HCT116 (cell line): ENCODE results near the gene MSI2. TPM values are rescaled to one million over a fixed set of nuclear protein-coding genes. Genes with fewer than 3 reads are reported as not detected.

Experiments
- ATAC-seq: fragments of 200-7000 bp; cut with Tn5 transposase; 2 replicates; pipeline ENCODE4 v1.9.1; 2020; ENCODE audit warnings: mild to moderate bottlenecking, moderate library complexity
- BruUV-seq: library from RNA; stranded (reverse); fragments of 400-500 nt; replicated peaks from 2 replicates; lab custom pipeline; 2021; lab: Mats Ljungman, UMichigan
- CTCF ChIA-PET: fragments of 300-600 bp; sonication (Branson Sonifier 250); formaldehyde crosslinking; loops from one replicate; lab custom pipeline; 2021; ENCODE audit warnings: antibody characterized with exemption; lab: Charles Lee
- POLR2A ChIA-PET: fragments of 300-600, 350-600 bp; sonication (Branson Sonifier 250); formaldehyde crosslinking; loops from one replicate; lab custom pipeline; 2021; ENCODE audit warnings: antibody characterized with exemption; lab: Charles Lee
- RAD21 ChIA-PET, 2 experiments: fragments of 300-600 bp; sonication (Branson Sonifier 250); formaldehyde crosslinking; loops; one replicate each; lab custom pipeline; 2023; ENCODE audit warnings: low total read pairs in 2 of 2; ENCODE audit not compliant: uncharacterized antibody in 2 of 2, unreplicated experiment in 2 of 2, low non-redundant PET in 1 of 2; lab: Charles Lee
- DNase-seq: peaks from one replicate; pipeline ENCODE4 v3.0.0-alpha.2; 2010; ENCODE audit warnings: low read depth, low spot score
- H2AFZ ChIP-seq: fragments of 200-600 bp; shearing (Covaris generic), sonication (generic); 2 replicates; pipeline ENCODE4 v1.6.1; 2017; ENCODE audit warnings: low read depth, mixed run types, mixed read lengths, antibody characterized with exemption, low read length; ENCODE audit not compliant: poor library complexity, severe bottlenecking
- H3K27ac ChIP-seq: 2 replicates; pipeline ENCODE4 v1.5.1; 2012; ENCODE audit warnings: low read depth, low read length
- H3K27me3 ChIP-seq: fragments of 200-600 bp; sonication (generic); 2 replicates; pipeline ENCODE4 v1.6.1; 2016; ENCODE audit warnings: mixed run types, low read length, mixed read lengths; ENCODE audit not compliant: insufficient read depth
- H3K36me3 ChIP-seq, 2 experiments: fragments of 200-500 bp in 1 of 2; fragments of 200-600 bp in 1 of 2; sonication (Bioruptor generic) in 1 of 2; sonication (generic) in 1 of 2; 2 replicates each; pipeline versions ENCODE4 v1.5.1 to v1.6.1; 2014 to 2016; ENCODE audit warnings: low read length in 2 of 2, inconsistent platforms in 1 of 2, mixed read lengths in 1 of 2, mixed run types in 1 of 2; ENCODE audit not compliant: insufficient read depth in 2 of 2, control insufficient read depth in 1 of 2
- H3K4me1 ChIP-seq, 2 experiments: fragments of 200-600 bp in 1 of 2; sonication (generic) in 1 of 2; 2 replicates each; pipeline versions ENCODE4 v1.5.1 to v1.6.1; 2012 to 2017; ENCODE audit warnings: low read length in 2 of 2, inconsistent platforms in 1 of 2, mild to moderate bottlenecking in 1 of 2, mixed read lengths in 1 of 2, mixed run types in 1 of 2, moderate library complexity in 1 of 2; ENCODE audit not compliant: insufficient read depth in 2 of 2, control insufficient read depth in 1 of 2
- H3K4me2 ChIP-seq: fragments of 200-600 bp; sonication (generic); 2 replicates; pipeline ENCODE4 v1.6.1; 2017; ENCODE audit warnings: mixed run types, low read length, mixed read lengths
- H3K4me3 ChIP-seq, 2 experiments: fragments of 200-600 bp in 1 of 2; sonication (generic) in 1 of 2; replicated peaks in 1 of 2; 2 replicates each; pipeline ENCODE4 v1.5.1; 2011 to 2016; ENCODE audit warnings: low read length in 2 of 2, control low read depth in 1 of 2, low read depth in 1 of 2, mild to moderate bottlenecking in 1 of 2, mixed read lengths in 1 of 2, mixed run types in 1 of 2
- H3K79me2 ChIP-seq: fragments of 200-600 bp; sonication (generic); 2 replicates; pipeline ENCODE4 v1.6.1; 2017; ENCODE audit warnings: mild to moderate bottlenecking, mixed run types, low read length, moderate library complexity, mixed read lengths; ENCODE audit not compliant: insufficient read depth
- H3K9ac ChIP-seq: fragments of 200-600 bp; sonication (generic); 2 replicates; pipeline ENCODE4 v1.6.1; 2016; ENCODE audit warnings: low read length, mixed read lengths
- H3K9me2 ChIP-seq: fragments of 200-600 bp; sonication (generic), shearing (Covaris generic); 2 replicates; pipeline ENCODE4 v1.6.1; 2017; ENCODE audit warnings: mixed run types, mild to moderate bottlenecking, moderate library complexity; ENCODE audit not compliant: insufficient read depth
- H3K9me3 ChIP-seq, 2 experiments: fragments of 200-500 bp in 1 of 2; fragments of 200-600 bp in 1 of 2; sonication (Bioruptor generic) in 1 of 2; sonication (generic) in 1 of 2; 2 replicates each; pipeline ENCODE4 v1.6.1; 2014 to 2017; ENCODE audit warnings: low read length in 2 of 2, mixed read lengths in 2 of 2, inconsistent platforms in 1 of 2, low read depth in 1 of 2, mild to moderate bottlenecking in 1 of 2, mixed run types in 1 of 2, moderate library complexity in 1 of 2; ENCODE audit not compliant: control insufficient read depth in 1 of 2, insufficient read depth in 1 of 2
- H4K20me1 ChIP-seq: fragments of 200-600 bp; sonication (generic), shearing (Covaris generic); 2 replicates; pipeline ENCODE4 v1.6.1; 2017; ENCODE audit warnings: mixed run types, mild to moderate bottlenecking, moderate library complexity; ENCODE audit not compliant: insufficient read depth
- ATF3 ChIP-seq: IDR thresholded peaks from 2 replicates; pipeline ENCODE4 v1.6.1; 2012
- EZH2phosphoT487 ChIP-seq: fragments of 200-600 bp; IDR thresholded peaks from 2 replicates; pipeline ENCODE4 v1.6.1; 2018; ENCODE audit warnings: antibody characterized with exemption, borderline replicate concordance
- MAX ChIP-seq: IDR thresholded peaks from 2 replicates; pipeline ENCODE4 v1.6.1; 2012
- POLR2AphosphoS5 ChIP-seq: IDR thresholded peaks from 2 replicates; pipeline ENCODE4 v1.6.1; 2011; ENCODE audit warnings: mild to moderate bottlenecking, low read depth, low read length, moderate library complexity
- SIN3A ChIP-seq: IDR thresholded peaks from 2 replicates; pipeline ENCODE4 v1.6.1; 2012; ENCODE audit warnings: low read depth
- TCF7L2 ChIP-seq: IDR thresholded peaks from 2 replicates; pipeline ENCODE4 v1.7.0; 2011; ENCODE audit warnings: borderline replicate concordance, inconsistent platforms; ENCODE audit not compliant: insufficient read depth, insufficient read length; ENCODE audit errors: extremely low read depth
- ZBTB33 ChIP-seq: IDR thresholded peaks from 2 replicates; pipeline ENCODE4 v1.6.1; 2011; ENCODE audit warnings: mild to moderate bottlenecking, low read length, moderate library complexity; ENCODE audit not compliant: insufficient replicate concordance; ENCODE audit errors: extremely low read depth
- ZNF274 ChIP-seq: fragments of 200-500 bp; sonication (Bioruptor generic); IDR thresholded peaks from 2 replicates; pipeline ENCODE4 v1.6.1; 2014; ENCODE audit warnings: mild to moderate bottlenecking, low read depth, low read length, inconsistent platforms
- intact Hi-C: fragments of 100-400 bp; cut with micrococcal nuclease; formaldehyde crosslinking; loops from 2 replicates; pipeline ENCODE4 v1.10.0; 2022
- total RNA-seq: library from RNA; stranded (reverse); gene quantifications from one replicate; pipeline ENCODE4 v1.2.1, GENCODE V29; 2021; ENCODE audit not compliant: unreplicated experiment

Gene MSI2
- total RNA-seq, 1 experiment from 2014 or later = 137 TPM

GRCh38 chr17:57313097-57313835 is 56.9 kb downstream of the MSI2 start:
- Histone ChIP-seq H4K20me1 (no peaks in the 10 kb centered on the region), H3K27ac (no peak overlapping the region), H3K4me2 (no peak overlapping the region), H3K9me3 (no peaks in the 10 kb centered on the region), H3K4me1 (peaks cover 16 to 19% of the 10 kb centered on the region in 2 experiments; a peak in 3 of 4 replicates), H3K79me2 (peaks cover 24% of the 10 kb centered on the region; the same call in 1 of the 2 replicates), H3K27me3 (no peaks in the 10 kb centered on the region), H3K9me2 (no peaks in the 10 kb centered on the region), H3K9ac (no peak overlapping the region), H3K36me3 (peaks cover 0 to 3% of the 10 kb centered on the region in 2 experiments; a peak in 1 of 4 replicates), H2AFZ (no peak overlapping the region), H3K4me3 (no peak overlapping the region)
- BruUV-seq = no TSS peak
- ATAC-seq = no peak
- ChIA-PET CTCF (no interaction called here), POLR2A (no interaction called here), RAD21 (no interaction called here)
- TF ChIP-seq POLR2AphosphoS5 (no peak), ZNF274 (no peak), TCF7L2 (no peak), MAX (no peak), ATF3 (no peak), EZH2phosphoT487 (no peak), SIN3A (no peak), ZBTB33 (no peak)
- DNase-seq = no peak
- intact Hi-C loops = no loop called here
